Retinal pigment epithelial cell (primary cell): ENCODE data around the gene XXYLT1.

Experiments
- DNase-seq: peaks from one replicate; pipeline ENCODE4 v3.0.0-alpha.2; 2010; ENCODE audit warnings: low read depth
- H3K4me3 ChIP-seq: 2 replicates; pipeline ENCODE4 v1.5.1; 2011; ENCODE audit warnings: mild to moderate bottlenecking, low read length, control low read depth, moderate library complexity
- CTCF ChIP-seq: conservative IDR thresholded peaks from 2 replicates; pipeline ENCODE4 v1.5.1; 2011; ENCODE audit warnings: low read depth, low read length, control low read depth, inconsistent platforms

Gene XXYLT1

GRCh38 chr3:195249057-195249770 lies 21.7 kb downstream of the XXYLT1 start:
- TF ChIP-seq CTCF: no peak
- H3K4me3 ChIP-seq: no peak overlapping the region
- no peak for DNase-seq

- no peak for TF ChIP-seq CTCF
- no peak for DNase-seq
- H3K4me3 ChIP-seq: no peak overlapping the region
These were observed 22.7 kb downstream of the XXYLT1 start for GRCh38 chr3:195248281-195248680.

- DNase-seq: no peak
- TF ChIP-seq CTCF: no peak
These were observed 23.1 kb downstream of the XXYLT1 start for GRCh38 chr3:195247863-195248189.

GRCh38 chr3:195247086-195247862 lies 23.7 kb downstream of the XXYLT1 start:
- DNase-seq: no peak
- no peak overlapping the region for H3K4me3 ChIP-seq
- TF ChIP-seq CTCF: no peak

More at GRCh38 chr3:195247863-195248189, 23.1 kb downstream of the XXYLT1 start:
- H3K4me3 ChIP-seq: no peak overlapping the region

- H3K4me3 ChIP-seq: no peak overlapping the region
- no peak for TF ChIP-seq CTCF
- no peak for DNase-seq
These were observed 24.4 kb downstream of the XXYLT1 start for GRCh38 chr3:195246581-195246995.

GRCh38 chr3:195245531-195245951 lies 25.4 kb downstream of the XXYLT1 start:
- no peak for TF ChIP-seq CTCF
- DNase-seq: no peak

More at GRCh38 chr3:195245531-195245951, 25.4 kb downstream of the XXYLT1 start:
- H3K4me3 ChIP-seq: no peak overlapping the region
